K562 (cell line): ENCODE data around the gene NMT1. TPM values are rescaled to one million over a fixed set of nuclear protein-coding genes. Genes with fewer than 3 reads are reported as not detected.
A peak's percentile ranks its signal among the peaks of the same experiment; 100 is the strongest.

Experiments used
- BHLHE40 ChIP-seq: IDR thresholded peaks from 2 replicates; pipeline ENCODE4 v1.6.1; 2011; ENCODE audit warnings: low read length, improper control_type of control experiment
- DIDO1 ChIP-seq: fragments of 450-650 bp; IDR thresholded peaks from 2 replicates; pipeline ENCODE4 v1.6.1; 2016; ENCODE audit warnings: low read depth, missing biosample characterization, missing genetic modification characterization
- GTF2F1 ChIP-seq: IDR thresholded peaks from 2 replicates; pipeline ENCODE4 v1.6.1; 2011; ENCODE audit warnings: low read depth, low read length, improper control_type of control experiment
- HDAC8 ChIP-seq: fragments of 450-650 bp; IDR thresholded peaks from 2 replicates; pipeline ENCODE4 v1.6.1; 2016; ENCODE audit warnings: mild to moderate bottlenecking, missing genetic modification characterization, moderate library complexity, missing compliant biosample characterization
- IRF2 ChIP-seq: sonication (generic); formaldehyde crosslinking; IDR thresholded peaks from 2 replicates; pipeline ENCODE4 v1.8.1; 2022; ENCODE audit warnings: mild to moderate bottlenecking, missing genetic modification reagents
- NONO ChIP-seq, 2 experiments: fragments of 200-400 bp in 1 of 2; fragments of 450-650 bp in 1 of 2; formaldehyde crosslinking in 1 of 2; IDR thresholded peaks; 2 replicates each; pipeline ENCODE4 v1.6.1; 2017; ENCODE audit warnings: low read depth in 2 of 2, mild to moderate bottlenecking in 2 of 2, moderate library complexity in 2 of 2, low read length in 1 of 2
- RBM15 ChIP-seq: fragments of 200-400 bp; formaldehyde crosslinking; IDR thresholded peaks from 2 replicates; pipeline ENCODE4 v1.6.1; 2018; ENCODE audit warnings: mild to moderate bottlenecking, low read length, moderate library complexity; ENCODE audit not compliant: insufficient read depth
- RFX5 ChIP-seq: IDR thresholded peaks from 2 replicates; pipeline ENCODE4 v1.6.1; 2011; ENCODE audit warnings: low read depth, mild to moderate bottlenecking, improper control_type of control experiment, low read length
- SIN3B ChIP-seq: fragments of 450-650 bp; IDR thresholded peaks from 2 replicates; pipeline ENCODE4 v1.6.1; 2017; ENCODE audit warnings: low read depth, mild to moderate bottlenecking, moderate library complexity
- SMAD4 ChIP-seq: fragments of 250-450 bp; sonication (Bioruptor Pico); conservative IDR thresholded peaks from 2 replicates; pipeline ENCODE4 v1.8.0; 2021; ENCODE audit warnings: inconsistent platforms, mild to moderate bottlenecking, moderate library complexity
- STAT5A ChIP-seq: IDR thresholded peaks from 2 replicates; pipeline ENCODE4 v1.6.1; 2012; ENCODE audit warnings: low read length, inconsistent platforms, borderline replicate concordance
- ZFP30 ChIP-seq: fragments of 250-450 bp; sonication (Bioruptor Pico); IDR thresholded peaks from 2 replicates; pipeline ENCODE4 v1.8.0; 2022; ENCODE audit warnings: moderate library complexity, mild to moderate bottlenecking, inconsistent platforms, borderline replicate concordance
- ZFPM2 ChIP-seq: fragments of 250-450 bp; sonication (Bioruptor Pico); IDR thresholded peaks from 2 replicates; pipeline ENCODE4 v1.5.1; 2022; ENCODE audit warnings: mild to moderate bottlenecking
- ZFX ChIP-seq: sonication (generic); formaldehyde crosslinking; IDR thresholded peaks from 2 replicates; pipeline ENCODE4 v1.8.0; 2022; ENCODE audit warnings: mild to moderate bottlenecking, missing genetic modification reagents, moderate library complexity
- ZNF766 ChIP-seq: fragments of 200-800 bp; sonication (Bioruptor generic); conservative IDR thresholded peaks from 2 replicates; pipeline ENCODE4 v1.6.1; 2016; ENCODE audit warnings: missing genetic modification characterization, missing compliant biosample characterization
- ZSCAN29 ChIP-seq: fragments of 450-650 bp; IDR thresholded peaks from 2 replicates; pipeline ENCODE4 v1.6.1; 2017
- polyA plus RNA-seq, 8 experiments: library from polyadenylated mRNA; depleted of rRNA in 4 of 8; stranded (reverse) in 5 of 8; unstranded in 3 of 8; fragments of >200 nt; fragmentation: Nextera tagmentation in 2 of 8; fragmentation: Illumina TruSeq in 1 of 8; extraction: Ambion mirVana in 2 of 8; extraction: Trizol in 1 of 8; gene quantifications; 2 replicates each; pipeline versions ENCODE4 v1.2.1 to v1.2.3, GENCODE V29; 2011 to 2014; ENCODE audit warnings: inconsistent platforms in 1 of 8, missing spikeins in 1 of 8
- total RNA-seq, 7 experiments: library from RNA; depleted of rRNA in 6 of 7; stranded (reverse); fragments of >200 nt in 6 of 7; fragmentation: Illumina TruSeq in 2 of 7; extraction: Trizol in 2 of 7; gene quantifications; 2 replicates each; pipeline versions ENCODE4 v1.2.1 to v1.2.3, GENCODE V29; 2011 to 2021; ENCODE audit warnings: low replicate concordance in 1 of 7
- TF ChIP-seq, protein P1 (sequence below): IDR thresholded peaks from 2 replicates; pipeline ENCODE4 v1.6.1; 2011; ENCODE audit not compliant: insufficient read length; ENCODE audit errors: extremely low read depth
- TF ChIP-seq, protein P2 (sequence below): fragments of 450-650 bp; formaldehyde crosslinking; conservative IDR thresholded peaks from 2 replicates; pipeline ENCODE4 v1.4.0; 2022; ENCODE audit warnings: mild to moderate bottlenecking, missing genetic modification characterization
- TF ChIP-seq, protein P3 (sequence below): fragments of 450-650 bp; IDR thresholded peaks from 2 replicates; pipeline ENCODE4 v1.6.1; 2018; ENCODE audit warnings: mild to moderate bottlenecking, low read depth; ENCODE audit not compliant: partially characterized antibody
- TF ChIP-seq, protein P4 (sequence below), 2 experiments: fragments of 450-650 bp in 1 of 2; IDR thresholded peaks; 2 replicates each; pipeline ENCODE4 v1.6.1; 2011 to 2017; ENCODE audit warnings: low read depth in 2 of 2, antibody characterized with exemption in 1 of 2, borderline replicate concordance in 1 of 2, low read length in 1 of 2, mild to moderate bottlenecking in 1 of 2, mixed read lengths in 1 of 2; ENCODE audit not compliant: control insufficient read depth in 1 of 2

Gene NMT1
- total and polyA plus RNA-seq, 9 of the 15 experiments (the other 6 are each of a cell fraction or from before 2014, with no cell fraction given) = 86.7 to 569 (median 213) TPM

DNA sequence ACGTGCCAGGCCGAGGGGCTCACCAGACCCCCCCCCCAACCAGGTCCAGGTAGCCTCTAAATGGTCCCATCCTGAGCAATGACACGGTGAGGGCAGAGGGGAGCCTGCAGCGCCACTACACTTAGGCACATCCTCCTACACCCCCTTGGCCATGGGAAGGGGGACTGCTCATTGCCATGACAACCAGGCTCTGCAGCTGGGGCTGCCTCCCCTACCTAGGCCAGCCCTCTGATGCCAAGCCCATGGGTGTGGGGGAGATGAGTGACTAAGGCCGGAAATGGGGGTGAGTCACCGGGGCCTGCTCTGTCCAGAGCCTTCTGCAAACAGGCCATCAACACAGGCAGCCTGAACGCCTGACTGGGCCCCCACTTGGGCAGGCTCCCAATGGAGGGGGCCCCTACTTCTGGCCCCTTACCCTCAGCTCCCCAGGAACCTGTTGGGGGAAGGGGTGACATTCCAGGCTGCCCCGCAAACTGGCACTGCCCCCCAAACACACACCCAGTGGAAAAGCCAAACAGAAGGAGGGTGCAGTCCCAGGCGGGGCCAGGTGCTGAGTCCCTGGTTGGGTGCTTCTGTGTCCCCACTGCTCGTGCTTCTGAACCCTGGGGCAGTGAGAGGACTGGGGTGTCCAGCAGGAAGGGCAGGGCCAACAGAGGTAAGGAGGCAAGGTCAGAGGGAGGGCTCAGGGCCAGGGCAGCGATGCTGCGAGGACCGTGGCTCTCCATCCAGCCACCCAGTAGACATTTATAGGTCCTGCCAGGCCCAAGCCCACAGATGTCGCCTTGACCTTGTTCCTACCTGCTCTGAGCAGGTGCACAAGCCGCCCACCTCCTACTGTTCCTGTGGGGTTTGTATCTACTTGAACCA is 63.0 kb downstream of the NMT1 start (continued):
- TF ChIP-seq ZSCAN29 (no peak), GTF2F1 (no peak), SIN3B (no peak), HDAC8 (tag) (0 out of 2 replicates have a peak, but pooled peaks have one; percentile 30), ZFP30 (CRISPR knock-in tag) (no peak), ZFX (CRISPR knock-in tag) (peak; percentile 83), RFX5 (no peak), NONO (IDR thresholded peaks at IDR 0.05; ENCODE audit: low read depth in 2 of 2, low read length in 1 of 2) (no peak), IRF2 (CRISPR knock-in tag) (no peak), RBM15 (no peak), BHLHE40 (no peak; the same call in 1 of the 2 replicates), DIDO1 (tag) (no peak), ZFPM2 (CRISPR knock-in tag) (no peak), SMAD4 (peak; percentile 77), STAT5A (no peak), ZNF766 (CRISPR knock-in tag) (0 out of 2 replicates have a peak, but pooled peaks have one; percentile 15)
- TF ChIP-seq, protein P1, sequence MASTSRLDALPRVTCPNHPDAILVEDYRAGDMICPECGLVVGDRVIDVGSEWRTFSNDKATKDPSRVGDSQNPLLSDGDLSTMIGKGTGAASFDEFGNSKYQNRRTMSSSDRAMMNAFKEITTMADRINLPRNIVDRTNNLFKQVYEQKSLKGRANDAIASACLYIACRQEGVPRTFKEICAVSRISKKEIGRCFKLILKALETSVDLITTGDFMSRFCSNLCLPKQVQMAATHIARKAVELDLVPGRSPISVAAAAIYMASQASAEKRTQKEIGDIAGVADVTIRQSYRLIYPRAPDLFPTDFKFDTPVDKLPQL = no peak
- TF ChIP-seq, protein P2, sequence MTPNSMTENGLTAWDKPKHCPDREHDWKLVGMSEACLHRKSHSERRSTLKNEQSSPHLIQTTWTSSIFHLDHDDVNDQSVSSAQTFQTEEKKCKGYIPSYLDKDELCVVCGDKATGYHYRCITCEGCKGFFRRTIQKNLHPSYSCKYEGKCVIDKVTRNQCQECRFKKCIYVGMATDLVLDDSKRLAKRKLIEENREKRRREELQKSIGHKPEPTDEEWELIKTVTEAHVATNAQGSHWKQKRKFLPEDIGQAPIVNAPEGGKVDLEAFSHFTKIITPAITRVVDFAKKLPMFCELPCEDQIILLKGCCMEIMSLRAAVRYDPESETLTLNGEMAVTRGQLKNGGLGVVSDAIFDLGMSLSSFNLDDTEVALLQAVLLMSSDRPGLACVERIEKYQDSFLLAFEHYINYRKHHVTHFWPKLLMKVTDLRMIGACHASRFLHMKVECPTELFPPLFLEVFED (CRISPR knock-in tag) = peak; percentile 53; the same call in 1 of the 2 replicates
- TF ChIP-seq, protein P3, sequence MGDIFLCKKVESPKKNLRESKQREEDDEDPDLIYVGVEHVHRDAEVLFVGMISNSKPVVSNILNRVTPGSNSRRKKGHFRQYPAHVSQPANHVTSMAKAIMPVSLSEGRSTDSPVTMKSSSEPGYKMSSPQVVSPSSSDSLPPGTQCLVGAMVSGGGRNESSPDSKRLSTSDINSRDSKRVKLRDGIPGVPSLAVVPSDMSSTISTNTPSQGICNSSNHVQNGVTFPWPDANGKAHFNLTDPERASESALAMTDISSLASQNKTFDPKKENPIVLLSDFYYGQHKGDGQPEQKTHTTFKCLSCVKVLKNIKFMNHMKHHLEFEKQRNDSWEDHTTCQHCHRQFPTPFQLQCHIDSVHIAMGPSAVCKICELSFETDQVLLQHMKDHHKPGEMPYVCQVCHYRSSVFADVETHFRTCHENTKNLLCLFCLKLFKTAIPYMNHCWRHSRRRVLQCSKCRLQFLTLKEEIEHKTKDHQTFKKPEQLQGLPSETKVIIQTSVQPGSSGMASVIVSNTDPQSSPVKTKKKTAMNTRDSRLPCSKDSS = no peak
- TF ChIP-seq, protein P4, sequence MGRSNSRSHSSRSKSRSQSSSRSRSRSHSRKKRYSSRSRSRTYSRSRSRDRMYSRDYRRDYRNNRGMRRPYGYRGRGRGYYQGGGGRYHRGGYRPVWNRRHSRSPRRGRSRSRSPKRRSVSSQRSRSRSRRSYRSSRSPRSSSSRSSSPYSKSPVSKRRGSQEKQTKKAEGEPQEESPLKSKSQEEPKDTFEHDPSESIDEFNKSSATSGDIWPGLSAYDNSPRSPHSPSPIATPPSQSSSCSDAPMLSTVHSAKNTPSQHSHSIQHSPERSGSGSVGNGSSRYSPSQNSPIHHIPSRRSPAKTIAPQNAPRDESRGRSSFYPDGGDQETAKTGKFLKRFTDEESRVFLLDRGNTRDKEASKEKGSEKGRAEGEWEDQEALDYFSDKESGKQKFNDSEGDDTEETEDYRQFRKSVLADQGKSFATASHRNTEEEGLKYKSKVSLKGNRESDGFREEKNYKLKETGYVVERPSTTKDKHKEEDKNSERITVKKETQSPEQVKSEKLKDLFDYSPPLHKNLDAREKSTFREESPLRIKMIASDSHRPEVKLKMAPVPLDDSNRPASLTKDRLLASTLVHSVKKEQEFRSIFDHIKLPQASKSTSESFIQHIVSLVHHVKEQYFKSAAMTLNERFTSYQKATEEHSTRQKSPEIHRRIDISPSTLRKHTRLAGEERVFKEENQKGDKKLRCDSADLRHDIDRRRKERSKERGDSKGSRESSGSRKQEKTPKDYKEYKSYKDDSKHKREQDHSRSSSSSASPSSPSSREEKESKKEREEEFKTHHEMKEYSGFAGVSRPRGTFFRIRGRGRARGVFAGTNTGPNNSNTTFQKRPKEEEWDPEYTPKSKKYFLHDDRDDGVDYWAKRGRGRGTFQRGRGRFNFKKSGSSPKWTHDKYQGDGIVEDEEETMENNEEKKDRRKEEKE (IDR thresholded peaks at IDR 0.05; ENCODE audit: borderline replicate concordance in 1 of 2, control insufficient read depth in 1 of 2, low read depth in 2 of 2, low read length in 1 of 2) = no peak
